HTERT RPE-1 (cell line): ENCODE results near the gene ITPR1.

Source experiments
- in situ Hi-C: fragments of 300-500 bp; cut with MboI; formaldehyde crosslinking; loops from 4 replicates; pipeline ENCODE4 v1.14.3; 2020; ENCODE audit warnings: low sequenced_read_pairs

The ITPR1 gene

DNA sequence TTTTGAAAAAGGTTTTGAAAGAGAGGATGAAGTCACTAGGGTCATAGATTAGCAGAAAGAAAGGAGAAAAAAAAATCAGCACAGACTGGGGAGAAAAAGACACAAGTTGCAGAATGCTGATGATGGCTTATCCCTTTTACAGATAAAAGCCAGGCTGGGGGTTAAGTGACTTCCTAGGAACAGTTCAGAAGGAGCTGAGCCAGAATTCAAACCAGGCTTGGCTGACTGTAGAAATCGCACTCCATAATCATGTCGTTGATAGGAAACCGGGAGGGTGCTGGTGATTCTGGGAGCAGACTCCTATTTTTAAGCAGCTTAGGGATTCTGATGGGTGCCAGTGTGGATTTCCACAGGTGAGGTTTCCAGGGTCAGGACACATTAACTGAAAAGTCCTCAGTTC, 326.6 kb downstream of the ITPR1 start:
- in situ Hi-C loops: no loop called here

GRCh38 chr3:4820296-4821121, 327.4 kb downstream of the ITPR1 start:
- in situ Hi-C loops: no loop called here

GRCh38 chr3:4821338-4821737, 328.2 kb downstream of the ITPR1 start:
- in situ Hi-C loops: no loop called here

- in situ Hi-C loops: no loop called here
Observed at GRCh38 chr3:4821975-4822374, 328.8 kb downstream of the ITPR1 start.

DNA sequence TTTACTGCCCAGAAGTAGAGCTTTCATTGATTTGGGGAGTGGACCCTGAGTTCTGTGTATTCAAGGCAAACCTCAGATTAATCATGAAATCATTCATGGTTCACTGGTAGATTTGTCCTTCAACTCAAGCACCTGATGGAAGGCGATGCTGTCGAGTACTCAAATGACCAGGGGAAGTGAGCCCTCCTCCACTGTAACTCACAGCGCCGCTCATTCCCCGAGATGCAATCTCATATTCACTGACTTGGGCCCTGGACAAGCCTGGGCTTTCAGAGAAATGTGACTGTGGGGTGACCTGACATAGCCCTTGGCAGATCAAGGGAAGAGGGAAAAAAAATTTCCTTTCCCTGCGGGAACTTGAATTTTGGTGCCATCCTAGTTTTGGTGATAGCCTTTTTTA, 329.4 kb downstream of the ITPR1 start:
- in situ Hi-C loops: no loop called here

DNA sequence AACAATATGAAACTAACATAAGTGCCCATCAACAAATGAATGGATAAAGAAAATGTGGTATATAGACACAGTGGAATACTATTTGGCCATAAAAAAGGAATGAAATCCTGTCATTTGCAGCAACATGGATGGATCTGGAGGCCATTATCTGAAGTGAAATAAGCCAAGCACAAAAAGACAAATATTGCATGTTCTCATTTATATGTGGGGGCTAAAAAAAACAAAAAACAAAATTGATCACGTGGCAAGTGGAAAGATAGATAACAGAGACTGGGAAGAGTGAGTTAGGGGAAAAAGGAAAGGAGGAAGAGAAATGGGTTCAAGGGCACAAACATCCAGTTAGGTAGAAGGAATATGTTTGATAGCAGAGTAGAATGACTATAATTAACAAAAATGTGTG, 330.2 kb downstream of the ITPR1 start:
- in situ Hi-C loops: no loop called here

GRCh38 chr3:4823986-4824925, 331.1 kb downstream of the ITPR1 start:
- in situ Hi-C loops: no loop called here

- in situ Hi-C loops: no loop called here
Observed at GRCh38 chr3:4824926-4825325, 331.8 kb downstream of the ITPR1 start.

GRCh38 chr3:4825436-4826236, 332.5 kb downstream of the ITPR1 start:
- in situ Hi-C loops: no loop called here

- in situ Hi-C loops: no loop called here
Observed at GRCh38 chr3:4826237-4827100, 333.3 kb downstream of the ITPR1 start.

DNA sequence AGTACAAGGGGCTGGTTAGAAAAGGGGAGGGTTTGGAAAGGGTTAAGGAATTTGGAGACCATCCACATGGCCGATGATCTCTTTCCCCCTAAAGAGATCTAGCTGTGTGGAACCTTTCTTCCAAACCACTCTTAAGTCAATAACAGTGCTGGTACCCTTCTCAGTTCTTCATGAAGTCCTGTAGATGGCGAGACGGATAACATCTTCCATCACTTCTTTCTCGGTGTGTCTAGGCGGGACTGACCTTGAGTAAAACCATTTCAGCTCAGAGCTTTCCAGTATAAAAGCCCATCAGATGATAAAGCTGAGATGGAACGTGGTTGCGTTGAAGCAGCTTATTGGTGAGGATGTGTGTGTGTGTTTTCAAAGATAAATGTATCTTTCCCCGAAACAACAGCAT, 334.6 kb downstream of the ITPR1 start:
- in situ Hi-C loops: no loop called here

DNA sequence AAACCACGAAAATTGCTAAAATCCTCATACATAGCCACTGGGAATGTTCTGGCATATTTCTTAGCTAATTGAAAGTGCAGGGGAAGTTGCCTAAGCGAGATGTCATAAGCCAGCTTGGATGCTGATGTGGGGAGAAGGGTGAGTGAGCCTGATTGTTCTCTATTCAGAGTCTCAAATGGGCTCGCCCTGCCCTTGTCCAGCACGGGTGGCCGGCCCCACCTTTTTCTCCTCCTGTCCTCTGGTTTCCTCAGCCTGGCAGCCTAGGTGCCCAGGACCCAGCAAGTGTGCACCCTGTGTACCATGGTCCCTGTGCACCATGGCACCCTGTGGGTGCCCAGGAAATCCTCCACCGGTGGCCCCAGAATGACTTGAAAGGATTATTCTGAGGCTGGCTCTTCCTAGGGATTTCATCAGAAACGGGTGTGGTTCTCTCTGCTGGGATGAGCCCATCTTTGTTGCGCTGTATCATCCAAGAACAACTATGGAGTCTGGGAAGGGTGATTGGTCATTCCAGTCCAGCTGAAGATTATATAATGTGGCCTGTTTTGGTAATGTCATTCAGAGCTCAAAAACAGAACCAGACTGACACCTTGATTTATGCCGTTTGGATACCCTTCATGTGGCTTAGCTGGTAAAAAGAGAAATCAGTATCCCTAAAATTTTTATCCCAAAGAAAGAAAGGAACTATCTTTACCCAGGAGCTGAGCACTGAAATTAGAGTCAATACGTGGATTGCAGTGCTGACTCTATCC, 335.3 kb downstream of the ITPR1 start:
- in situ Hi-C loops: no loop called here

DNA sequence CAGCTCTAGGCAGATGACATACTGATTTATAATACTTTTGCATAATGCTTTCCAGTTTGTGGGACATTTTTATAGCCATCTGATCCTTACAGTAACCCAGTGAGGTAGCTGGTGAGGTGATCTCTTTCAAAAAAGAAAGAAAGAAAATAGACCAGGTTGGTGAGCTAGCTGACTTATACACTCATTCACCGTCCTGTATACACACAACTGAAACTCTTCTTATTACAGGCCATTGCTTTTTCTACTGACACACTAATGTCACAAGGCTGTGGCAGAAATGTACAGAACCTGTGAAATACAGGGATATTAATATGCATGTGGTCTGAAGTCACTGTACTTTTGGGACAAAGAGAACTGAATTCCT, 335.9 kb downstream of the ITPR1 start:
- in situ Hi-C loops: no loop called here

- in situ Hi-C loops: no loop called here
Observed at GRCh38 chr3:4830586-4830914, 337.4 kb downstream of the ITPR1 start.

DNA sequence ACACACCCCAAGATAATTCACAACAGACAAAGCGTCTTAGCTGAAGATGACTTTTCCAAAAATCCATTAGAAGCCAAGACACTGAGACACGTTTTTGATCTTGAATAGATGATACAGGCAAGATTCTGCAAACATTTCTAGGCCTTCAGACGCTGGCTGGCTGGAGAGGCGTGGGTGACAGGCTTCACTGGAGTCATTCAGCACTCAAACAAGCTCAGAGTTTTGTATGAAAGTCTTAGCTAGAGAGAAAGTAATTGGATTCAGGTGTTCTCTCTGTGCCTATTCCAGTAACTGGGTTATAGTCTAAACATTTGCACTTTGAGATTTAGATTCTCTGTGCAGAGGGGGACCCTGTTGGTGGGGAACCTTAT, 338.4 kb downstream of the ITPR1 start:
- in situ Hi-C loops: no loop called here

DNA sequence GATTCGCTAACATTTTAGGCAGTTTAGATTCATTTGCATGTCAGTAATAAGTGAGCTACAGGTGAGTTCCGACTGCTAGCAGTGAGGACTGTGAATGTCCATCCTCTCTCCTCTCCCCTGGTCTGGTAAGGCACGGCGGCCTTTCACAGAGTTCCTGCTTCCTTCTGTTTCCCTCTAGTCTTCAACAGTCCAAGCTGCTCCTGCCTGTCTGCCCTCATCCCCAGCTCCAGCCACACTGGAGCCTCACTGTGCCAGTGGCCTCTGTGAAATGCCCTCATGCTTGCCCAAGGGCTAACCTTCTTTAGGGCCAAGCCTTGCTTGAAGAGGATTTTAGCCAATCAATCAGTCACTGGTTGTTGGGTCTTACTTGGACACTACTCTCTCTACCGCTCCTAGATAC, 340.3 kb downstream of the ITPR1 start:
- in situ Hi-C loops: no loop called here

DNA sequence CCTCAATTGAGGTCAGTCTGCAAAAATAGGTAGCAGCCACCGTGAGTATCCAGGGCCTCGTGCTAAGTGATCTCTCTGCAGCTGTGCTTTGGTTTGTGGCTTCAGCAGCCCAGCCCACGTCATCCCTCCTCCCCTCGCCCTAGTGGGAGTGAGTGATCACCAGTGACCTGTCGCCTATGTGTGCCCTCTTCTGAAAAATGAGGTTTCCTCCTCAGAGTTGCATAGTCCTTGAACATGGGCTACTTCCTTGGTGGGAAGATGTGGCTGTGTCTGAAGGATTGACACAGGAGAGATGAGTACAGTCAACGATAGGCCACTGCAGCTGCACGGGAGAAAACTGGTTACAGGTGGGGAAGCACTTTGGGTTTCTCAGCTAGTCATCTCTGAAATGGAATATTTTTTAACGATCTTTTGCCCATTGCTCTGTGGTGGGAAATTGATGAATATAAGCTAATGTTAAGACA, 341.3 kb downstream of the ITPR1 start:
- in situ Hi-C loops: no loop called here

- in situ Hi-C loops: no loop called here
Observed at GRCh38 chr3:4835616-4836043, 342.5 kb downstream of the ITPR1 start.

DNA sequence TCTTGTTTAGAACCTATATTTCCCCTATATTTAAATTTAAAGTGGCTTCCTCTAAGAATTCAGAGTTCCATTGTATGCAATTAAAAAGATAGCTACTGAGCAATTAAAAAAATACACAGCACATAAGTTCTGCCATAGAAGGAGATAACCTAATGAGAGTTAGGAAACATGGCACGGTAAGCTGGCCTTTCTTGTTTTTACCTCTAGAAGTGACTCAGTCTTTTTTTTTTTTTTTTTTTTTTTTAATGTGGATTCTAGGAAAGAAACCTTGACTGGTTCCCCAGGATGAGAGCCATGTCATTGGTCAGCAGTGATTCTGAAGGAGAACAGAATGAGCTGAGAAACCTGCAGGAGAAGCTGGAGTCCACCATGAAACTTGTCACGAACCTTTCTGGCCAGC, 343.4 kb downstream of the ITPR1 start:
- in situ Hi-C loops: no loop called here
